CD4-positive, alpha-beta memory T cell (primary cell): ENCODE data around the gene CHD5. TPM values are rescaled to one million over a fixed set of nuclear protein-coding genes. Genes with fewer than 3 reads are reported as not detected.
"Not testable (repeated sequence)": the region's sequence is repeated elsewhere in the genome, so short reads cannot be mapped to it uniquely, and the experiment has no call there.

ENCODE experiments used
- CTCF ChIA-PET: fragments of 350-600 bp; sonication (Branson Sonifier 250); formaldehyde crosslinking; loops from one replicate; lab custom pipeline; 2021; ENCODE audit warnings: inconsistent platforms; ENCODE audit not compliant: partially characterized antibody; lab: Charles Lee
- POLR2A ChIA-PET: fragments of 350-600 bp; sonication (Branson Sonifier 250); formaldehyde crosslinking; loops from one replicate; lab custom pipeline; 2021; ENCODE audit not compliant: partially characterized antibody; lab: Charles Lee
- DNase-seq, 5 donors: peaks; one replicate each; pipeline versions ENCODE4 v3.0.0 to v3.0.0-alpha.2; 2020 to 2022; ENCODE audit warnings: mixed read lengths in 1 of 5
- H3K27ac ChIP-seq: one replicate; pipeline ENCODE4 v1.7.0; 2013; ENCODE audit warnings: low read depth, low read length
- H3K27me3 ChIP-seq: 2 replicates; pipeline ENCODE4 v1.7.0; 2013; ENCODE audit warnings: mild to moderate bottlenecking, low read length, moderate library complexity; ENCODE audit not compliant: insufficient read depth
- H3K36me3 ChIP-seq: 2 replicates; pipeline ENCODE4 v1.7.0; 2013; ENCODE audit warnings: mild to moderate bottlenecking, low read length, moderate library complexity; ENCODE audit not compliant: insufficient read depth
- H3K4me1 ChIP-seq: 2 replicates; pipeline ENCODE4 v1.7.0; 2013; ENCODE audit warnings: mild to moderate bottlenecking, low read length, moderate library complexity; ENCODE audit not compliant: insufficient read depth
- H3K4me3 ChIP-seq, 2 donors: one replicate each; pipeline ENCODE4 v1.7.0; 2013; ENCODE audit warnings: low read length in 2 of 2, mild to moderate bottlenecking in 1 of 2
- H3K9me3 ChIP-seq, 2 donors: one replicate each; pipeline ENCODE4 v1.7.0; 2013; ENCODE audit warnings: low read length in 2 of 2, control low read depth in 1 of 2; ENCODE audit not compliant: control insufficient read depth in 1 of 2
- H3K27ac Mint-ChIP-seq, 7 donors: one replicate each; pipeline ENCODE4 v1.8.0; 2020 to 2021; ENCODE audit warnings: mixed read lengths in 7 of 7, mild to moderate bottlenecking in 6 of 7, inconsistent platforms in 3 of 7, moderate library complexity in 3 of 7
- H3K27me3 Mint-ChIP-seq, 2 donors: one replicate each; pipeline ENCODE4 v1.8.0; 2020 to 2021; ENCODE audit warnings: mixed read lengths in 2 of 2
- H3K36me3 Mint-ChIP-seq, 2 donors: one replicate each; pipeline ENCODE4 v1.8.0; 2020 to 2021; ENCODE audit warnings: mixed read lengths in 2 of 2, inconsistent platforms in 1 of 2, mild to moderate bottlenecking in 1 of 2
- H3K4me1 Mint-ChIP-seq, 4 donors: one replicate each; pipeline ENCODE4 v1.8.0; 2020 to 2021; ENCODE audit warnings: mixed read lengths in 4 of 4, mild to moderate bottlenecking in 1 of 4
- H3K4me3 Mint-ChIP-seq, 8 donors: one replicate each; pipeline ENCODE4 v1.8.0; 2020 to 2021; ENCODE audit warnings: mixed read lengths in 8 of 8, mild to moderate bottlenecking in 7 of 8, moderate library complexity in 6 of 8, inconsistent platforms in 3 of 8
- H3K9me3 Mint-ChIP-seq, 8 donors: one replicate each; pipeline ENCODE4 v1.8.0; 2020 to 2021; ENCODE audit warnings: mixed read lengths in 8 of 8, mild to moderate bottlenecking in 5 of 8, inconsistent platforms in 3 of 8, moderate library complexity in 1 of 8
- intact Hi-C: fragments of 100-400 bp; cut with micrococcal nuclease; formaldehyde crosslinking; loops from one replicate; pipeline ENCODE4 v1.15.1; 2023
- polyA plus RNA-seq, 2 donors: library from polyadenylated mRNA; unstranded; fragments of 300-500 nt; fragmentation: Illumina TruSeq; gene quantifications; one replicate each; pipeline ENCODE4 v1.2.3, GENCODE V29; 2021
- total RNA-seq, 2 experiments: library from RNA; stranded (reverse); gene quantifications; one replicate each; pipeline ENCODE4 v1.2.3, GENCODE V29; 2021

CHD5 gene
- total and polyA plus RNA-seq, 4 experiments from 2014 or later, result 0.06 to 0.17 TPM; not detected in 2

- no peak overlapping the region for H3K27ac ChIP-seq
- peaks cover 0 to 8% (median under 1%) of the 10 kb centered on the region in 4 donors for H3K4me1 Mint-ChIP-seq
- intact Hi-C loops, result no loop called here
- ChIA-PET POLR2A (no interaction called here), CTCF (no interaction called here)
- no peaks in the 10 kb centered on the region for H3K9me3 Mint-ChIP-seq
- H3K9me3 ChIP-seq, result no peaks in the 10 kb centered on the region
- H3K36me3 ChIP-seq, result peaks cover 52% of the 10 kb centered on the region
- no peaks in the 10 kb centered on the region for H3K4me1 ChIP-seq
- peaks cover 4 to 31% of the 10 kb centered on the region in 2 donors for H3K36me3 Mint-ChIP-seq
- H3K4me3 Mint-ChIP-seq, result no peak overlapping the region
- no peak for DNase-seq
- H3K27me3 ChIP-seq, result no peaks in the 10 kb centered on the region
- H3K4me3 ChIP-seq, result no peak overlapping the region
- no peaks in the 10 kb centered on the region for H3K27me3 Mint-ChIP-seq
- H3K27ac Mint-ChIP-seq, result no peak overlapping the region
Observed at GRCh38 chr1:6069573-6069972, 110.5 kb downstream of the CHD5 start.

GRCh38 chr1:6068932-6069331 lies 111.2 kb downstream of the CHD5 start:
- H3K9me3 ChIP-seq, result no peaks in the 10 kb centered on the region
- H3K27ac ChIP-seq, result no peak overlapping the region
- ChIA-PET CTCF (no interaction called here), POLR2A (no interaction called here)
- DNase-seq, result no peak
- H3K9me3 Mint-ChIP-seq, result no peaks in the 10 kb centered on the region
- intact Hi-C loops, result no loop called here
- H3K27me3 Mint-ChIP-seq, result no peaks in the 10 kb centered on the region
- no peak overlapping the region for H3K4me3 Mint-ChIP-seq
- H3K4me3 ChIP-seq, result no peak overlapping the region
- H3K4me1 ChIP-seq, result no peaks in the 10 kb centered on the region
- peaks cover 4 to 29% of the 10 kb centered on the region in 2 donors for H3K36me3 Mint-ChIP-seq
- H3K27ac Mint-ChIP-seq, result peak overlapping the region in 1 of 7 donors; percentile 69
- H3K36me3 ChIP-seq, result peaks cover 46% of the 10 kb centered on the region
- peaks cover 0 to 8% (median under 1%) of the 10 kb centered on the region in 4 donors for H3K4me1 Mint-ChIP-seq
- no peaks in the 10 kb centered on the region for H3K27me3 ChIP-seq

GRCh38 chr1:6068073-6068472 lies 112.0 kb downstream of the CHD5 start:
- ChIA-PET POLR2A (interaction anchor here (0.7 kb wide), 1 partner anchor 466 kb away, joined by 3 read pairs; no protein-coding TSS in a partner anchor), CTCF (no interaction called here)
- Mint-ChIP-seq H3K36me3 (peaks cover 8 to 27% of the 10 kb centered on the region in 2 donors), H3K9me3 (no peaks in the 10 kb centered on the region), H3K4me1 (peaks cover 0 to 14% (median 2%) of the 10 kb centered on the region in 4 donors), H3K27ac (no peak overlapping the region), H3K4me3 (no peak overlapping the region), H3K27me3 (no peaks in the 10 kb centered on the region)
- H3K27me3 ChIP-seq, result no peaks in the 10 kb centered on the region
- no peaks in the 10 kb centered on the region for H3K9me3 ChIP-seq
- DNase-seq, result no peak
- no peak overlapping the region for H3K4me3 ChIP-seq
- no peak overlapping the region for H3K27ac ChIP-seq
- no peaks in the 10 kb centered on the region for H3K4me1 ChIP-seq
- intact Hi-C loops, result no loop called here
- peaks cover 37% of the 10 kb centered on the region for H3K36me3 ChIP-seq

GRCh38 chr1:6066680-6067079 lies 113.4 kb downstream of the CHD5 start:
- no peaks in the 10 kb centered on the region for H3K27me3 ChIP-seq
- ChIA-PET CTCF (no interaction called here), POLR2A (no interaction called here)
- H3K4me3 ChIP-seq, result no peak overlapping the region
- Mint-ChIP-seq H3K4me1 (peaks cover 1 to 14% (median 5%) of the 10 kb centered on the region in 4 donors), H3K27ac (peak overlapping the region in 1 of 7 donors; percentile 21), H3K9me3 (no peaks in the 10 kb centered on the region), H3K4me3 (no peak overlapping the region), H3K36me3 (peaks cover 12 to 28% of the 10 kb centered on the region in 2 donors), H3K27me3 (no peaks in the 10 kb centered on the region)
- DNase-seq, result no peak
- H3K36me3 ChIP-seq, result peaks cover 24% of the 10 kb centered on the region
- no peak overlapping the region for H3K27ac ChIP-seq
- H3K9me3 ChIP-seq, result no peaks in the 10 kb centered on the region
- intact Hi-C loops, result no loop called here
- no peaks in the 10 kb centered on the region for H3K4me1 ChIP-seq

GRCh38 chr1:6065093-6065858 lies 114.8 kb downstream of the CHD5 start:
- H3K27me3 ChIP-seq, result no peaks in the 10 kb centered on the region
- Mint-ChIP-seq H3K27me3 (no peaks in the 10 kb centered on the region), H3K4me3 (no peak overlapping the region), H3K9me3 (no peaks in the 10 kb centered on the region), H3K4me1 (peaks cover 1 to 15% (median 5%) of the 10 kb centered on the region in 4 donors), H3K27ac (peak overlapping the region in 1 of 7 donors; percentile 13), H3K36me3 (peaks cover 12 to 26% of the 10 kb centered on the region in 2 donors)
- ChIA-PET POLR2A (no interaction called here), CTCF (no interaction called here)
- H3K9me3 ChIP-seq, result no peaks in the 10 kb centered on the region
- H3K4me3 ChIP-seq, result no peak overlapping the region
- intact Hi-C loops, result no loop called here
- H3K27ac ChIP-seq, result no peak overlapping the region
- DNase-seq, result no peak
- peaks cover 24% of the 10 kb centered on the region for H3K36me3 ChIP-seq
- H3K4me1 ChIP-seq, result no peaks in the 10 kb centered on the region

- H3K36me3 ChIP-seq, result peaks cover 33% of the 10 kb centered on the region
- H3K27me3 Mint-ChIP-seq, intact Hi-C loops, CTCF ChIA-PET, H3K9me3 Mint-ChIP-seq, H3K9me3 ChIP-seq, H3K4me3 ChIP-seq, POLR2A ChIA-PET, H3K4me3 Mint-ChIP-seq, H3K27me3 ChIP-seq, DNase-seq, H3K4me1 ChIP-seq, H3K27ac ChIP-seq: not testable (repeated sequence)
- Mint-ChIP-seq H3K4me1 (peaks cover 0 to 19% (median 5%) of the 10 kb centered on the region in 4 donors), H3K27ac (peak overlapping the region in 2 of 7 donors; percentile 30 to 42), H3K36me3 (peaks cover 12 to 30% of the 10 kb centered on the region in 2 donors)
Observed at GRCh38 chr1:6063532-6064053, 116.5 kb downstream of the CHD5 start.

GRCh38 chr1:6062670-6063069 lies 117.5 kb downstream of the CHD5 start:
- no peaks in the 10 kb centered on the region for H3K27me3 ChIP-seq
- no peaks in the 10 kb centered on the region for H3K4me1 ChIP-seq
- no peak overlapping the region for H3K27ac Mint-ChIP-seq
- H3K36me3 ChIP-seq, result peaks cover 35% of the 10 kb centered on the region
- H3K9me3 Mint-ChIP-seq, result no peaks in the 10 kb centered on the region
- H3K4me3 ChIP-seq, result no peak overlapping the region
- DNase-seq, result no peak
- H3K36me3 Mint-ChIP-seq, result peaks cover 12 to 34% of the 10 kb centered on the region in 2 donors
- POLR2A ChIA-PET, result no interaction called here
- H3K9me3 ChIP-seq, result no peaks in the 10 kb centered on the region
- H3K4me1 Mint-ChIP-seq, result peaks cover 0 to 19% (median 7%) of the 10 kb centered on the region in 4 donors
- H3K27me3 Mint-ChIP-seq, result no peaks in the 10 kb centered on the region
- no peak overlapping the region for H3K4me3 Mint-ChIP-seq
- CTCF ChIA-PET, result no interaction called here
- intact Hi-C loops, result no loop called here
- H3K27ac ChIP-seq, result no peak overlapping the region
